Activated CD4-positive, alpha-beta T cell treated with anti-CD3 and anti-CD28 coated beads, Interleukin-2, Interleukin-4, amounts not matched to agents 100 ng/mL and 50 ng/mL, durations not matched to agents 16 hours and 8 hours (primary cell): Measurements from ENCODE around the gene KCNQ4.

Experiments
- DNase-seq: peaks from one replicate; pipeline ENCODE4 v3.0.0-alpha.2; 2020; ENCODE audit warnings: low spot score

The KCNQ4 gene

DNA sequence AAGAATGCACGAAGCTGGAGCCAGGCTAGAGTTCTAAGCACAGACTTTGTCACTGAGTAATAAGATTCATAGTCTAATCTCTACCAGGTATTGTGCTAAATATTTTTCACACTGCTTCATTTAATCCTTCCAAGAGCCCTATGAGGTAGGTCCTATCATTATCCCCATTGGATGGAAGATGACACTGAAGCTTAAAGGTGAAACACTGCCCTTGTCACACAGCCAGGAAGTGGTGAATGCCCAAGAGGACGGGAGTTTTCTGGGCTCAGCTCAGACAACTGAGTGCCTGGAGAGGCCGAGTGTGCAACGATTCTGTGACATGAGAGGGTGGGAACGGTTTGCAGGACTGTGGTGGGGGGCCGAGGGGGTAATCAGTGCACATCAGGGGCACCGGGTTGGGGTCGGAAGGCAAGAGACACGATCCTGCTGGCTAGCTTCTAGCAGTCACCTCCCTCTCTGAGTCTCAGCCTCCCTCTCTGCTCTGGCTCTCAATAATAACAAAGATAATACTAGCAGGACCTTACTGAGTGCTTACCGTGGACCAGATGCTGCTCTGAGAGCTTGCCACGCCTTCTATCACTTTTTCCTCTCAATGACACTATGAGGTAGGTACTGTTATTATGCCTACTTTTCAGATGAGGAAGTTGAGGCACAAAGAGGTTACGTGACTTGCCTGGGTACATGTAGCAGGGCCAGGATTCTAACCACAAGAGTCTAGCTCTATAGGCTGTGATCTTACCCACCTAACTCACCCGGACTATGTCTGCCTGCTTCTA, 12.4 kb downstream of the KCNQ4 start:
- no peak for DNase-seq

DNA sequence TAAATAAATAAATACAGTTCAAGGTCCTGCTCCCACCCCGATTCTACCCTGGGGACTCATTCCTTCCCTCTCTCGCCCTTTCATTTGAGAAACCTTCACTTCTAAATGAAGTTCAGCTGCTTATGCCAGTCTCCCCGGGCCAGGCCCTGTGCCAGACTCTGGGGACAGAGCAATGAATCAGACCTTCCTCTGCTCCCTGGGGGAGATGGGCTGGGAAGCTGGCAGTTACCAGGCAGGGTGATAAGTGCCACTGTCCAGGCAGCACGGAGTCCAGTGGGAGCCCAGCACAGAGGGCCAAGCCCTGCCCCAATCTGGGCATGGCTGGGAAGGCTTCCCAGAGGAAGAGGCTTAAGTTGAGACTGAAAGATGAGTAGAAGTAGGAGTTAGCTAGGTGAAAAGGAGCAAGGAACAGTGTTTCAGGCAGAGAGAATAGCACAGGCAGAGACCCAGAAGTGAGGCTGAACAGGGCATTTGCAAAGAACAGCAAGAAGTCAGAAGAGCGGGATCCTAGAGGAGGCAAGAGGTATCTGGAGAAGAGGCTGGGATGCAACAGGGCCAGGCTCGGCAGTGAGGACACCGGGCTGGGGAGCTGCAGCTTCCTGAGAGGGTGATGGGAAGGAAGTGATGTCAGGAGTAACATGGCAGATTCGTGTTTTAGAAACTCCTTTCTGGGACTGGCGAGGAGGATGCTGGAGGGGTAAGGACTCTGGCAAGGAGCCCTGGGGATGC, 13.5 kb downstream of the KCNQ4 start:
- DNase-seq, result no peak

DNA sequence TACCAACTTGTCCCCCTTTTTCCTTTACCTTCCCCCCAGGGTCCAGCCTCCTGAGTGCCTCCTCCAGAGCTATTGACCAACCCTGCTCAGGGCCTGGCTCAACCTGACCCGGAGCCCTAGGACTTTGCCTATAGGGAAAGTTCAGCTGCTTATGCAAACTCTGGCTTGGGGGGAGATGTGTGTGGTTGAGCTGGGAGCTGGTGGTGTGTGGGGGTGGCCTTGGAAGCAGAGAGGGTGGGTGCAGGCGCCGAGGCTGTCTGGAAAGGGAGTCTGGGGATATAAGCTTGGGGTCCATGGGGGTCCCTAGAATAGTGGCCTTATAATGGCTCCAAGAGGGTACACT, 14.1 kb downstream of the KCNQ4 start:
- no peak for DNase-seq

DNA sequence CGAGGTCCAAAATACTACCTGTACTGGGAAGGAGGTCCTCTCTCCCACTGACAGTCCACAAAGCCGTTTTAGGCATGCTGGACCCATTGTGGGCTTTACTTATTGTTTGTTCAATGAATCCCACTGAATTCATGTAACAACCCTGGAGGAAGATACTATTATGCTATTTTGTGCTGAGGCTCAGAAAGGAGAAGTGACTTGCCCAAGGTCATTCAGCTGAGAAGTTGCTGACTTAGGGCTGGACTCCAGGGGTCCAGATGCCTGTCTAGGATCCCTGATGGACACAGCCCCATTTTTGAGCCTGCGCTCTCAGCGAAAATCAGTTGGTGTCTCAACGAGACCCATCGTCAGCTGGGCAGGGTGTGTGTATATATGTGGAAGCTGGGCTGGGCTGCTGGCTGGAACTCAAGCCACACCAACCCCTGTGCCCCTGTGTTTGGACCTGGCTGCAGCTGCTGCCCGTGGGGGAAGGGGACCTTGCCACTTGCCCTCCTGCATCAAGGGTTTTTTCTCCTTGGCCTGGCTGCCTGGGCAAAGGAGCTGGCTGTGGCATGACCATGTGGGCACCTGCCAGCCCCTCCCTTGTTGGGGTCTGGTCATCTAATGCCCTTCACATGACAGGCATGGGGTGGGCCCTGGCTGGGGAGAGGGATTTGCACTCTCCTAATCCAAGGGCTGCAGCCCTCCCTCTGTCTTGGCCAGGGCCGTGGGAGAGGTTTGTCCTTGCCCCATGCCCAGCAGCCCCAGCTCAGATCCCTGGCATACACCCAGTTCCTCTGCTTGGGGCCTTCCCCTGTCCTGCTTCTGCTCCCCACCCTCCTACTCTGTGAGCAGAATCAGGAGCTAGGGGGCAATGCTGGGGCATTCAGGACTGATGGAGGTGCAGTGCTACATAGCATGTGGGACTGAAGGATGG, 15.0 kb downstream of the KCNQ4 start:
- DNase-seq, result no peak

DNA sequence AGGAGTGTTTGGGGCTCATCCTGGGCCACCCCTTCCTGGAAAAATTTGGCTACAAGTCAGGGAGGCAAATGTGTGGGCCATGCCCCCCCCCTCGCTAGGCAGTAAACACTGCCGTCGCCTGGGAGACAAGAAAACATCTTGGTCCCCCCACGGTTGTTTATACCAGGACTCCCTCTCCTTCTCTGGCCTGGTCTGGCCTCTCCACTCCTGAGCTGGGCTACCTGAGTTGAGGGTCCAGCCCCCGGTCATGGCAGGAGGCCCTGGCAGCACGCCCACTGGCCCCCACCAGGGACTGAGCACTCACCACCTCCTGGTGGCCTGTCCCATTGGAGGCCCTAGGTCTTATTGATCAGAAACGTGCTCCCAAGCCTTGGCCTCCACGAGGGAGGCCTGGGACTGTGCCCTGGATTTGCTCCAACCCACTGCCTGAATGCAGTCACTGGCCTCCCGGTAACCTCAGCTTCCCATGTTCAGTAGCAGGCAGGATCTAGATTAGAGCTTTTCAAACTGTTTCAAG, 15.8 kb downstream of the KCNQ4 start:
- no peak for DNase-seq

DNA sequence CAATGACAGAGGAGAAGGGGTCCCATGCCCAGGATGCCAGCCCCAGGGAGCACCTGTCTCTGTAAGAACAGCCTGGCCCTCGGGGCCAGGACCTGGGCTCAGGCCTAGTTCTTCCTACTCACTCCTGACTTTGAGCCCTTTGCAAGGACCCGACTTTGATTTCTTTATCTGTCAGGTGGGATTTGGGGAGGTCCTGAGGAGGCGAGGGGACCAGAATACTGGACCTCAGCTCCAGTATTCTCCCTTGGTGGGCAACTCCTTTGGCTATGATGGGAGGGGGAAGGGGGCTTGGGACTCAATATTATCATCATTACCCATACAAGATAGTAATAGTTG, 18.1 kb downstream of the KCNQ4 start:
- DNase-seq, result no peak

DNA sequence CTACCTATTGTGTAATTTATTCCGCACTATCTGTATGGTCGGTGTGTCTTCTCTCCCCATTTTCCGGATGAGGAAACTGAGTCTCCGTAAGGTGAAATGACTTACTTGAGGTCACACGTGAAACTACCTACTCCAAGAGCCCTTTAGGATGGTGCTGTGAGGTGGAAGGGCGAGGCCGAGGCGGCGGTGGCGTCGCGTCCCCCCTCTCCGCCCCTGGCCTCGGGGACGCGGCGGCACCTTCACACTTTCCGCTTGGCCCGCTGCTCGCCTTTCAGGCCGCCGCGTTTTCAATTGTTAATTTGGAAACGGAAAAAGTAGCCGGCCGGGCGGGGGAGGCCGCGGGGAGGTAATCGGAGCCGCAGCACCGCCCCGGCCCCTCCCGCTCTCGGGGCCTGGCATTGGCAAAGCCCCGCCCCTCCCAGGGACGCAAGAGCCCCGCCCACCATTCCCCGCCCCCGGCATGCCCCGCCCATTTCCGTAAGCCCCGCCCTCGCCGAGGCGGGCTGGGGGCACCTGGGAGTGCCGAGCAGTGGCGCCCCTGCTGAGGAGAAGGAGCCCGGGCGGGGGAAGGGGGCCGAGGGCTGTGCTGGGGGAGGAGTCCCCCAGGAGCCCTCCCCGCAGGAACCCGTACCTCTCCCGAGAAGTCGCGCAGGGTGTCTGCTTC, 18.6 kb downstream of the KCNQ4 start:
- DNase-seq, result peak; percentile 74

DNA sequence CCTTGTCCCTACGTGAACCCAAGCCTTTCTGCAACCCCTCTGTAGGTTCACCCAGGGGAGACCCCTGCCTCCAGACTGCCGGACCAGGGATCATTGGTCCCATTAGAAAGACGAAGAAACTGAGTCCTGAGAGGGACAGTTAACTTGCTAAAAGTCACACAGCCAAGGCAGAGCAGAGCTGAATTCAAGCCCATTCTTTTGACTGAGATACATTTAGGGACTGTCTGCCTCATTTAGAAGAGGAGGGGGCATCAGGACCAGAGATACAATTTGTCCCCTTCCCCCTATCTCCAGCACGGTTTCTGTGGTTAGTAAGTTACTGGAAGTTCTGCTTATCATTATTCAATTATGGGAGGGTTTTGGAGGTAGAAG, 19.1 kb downstream of the KCNQ4 start:
- DNase-seq, result no peak

DNA sequence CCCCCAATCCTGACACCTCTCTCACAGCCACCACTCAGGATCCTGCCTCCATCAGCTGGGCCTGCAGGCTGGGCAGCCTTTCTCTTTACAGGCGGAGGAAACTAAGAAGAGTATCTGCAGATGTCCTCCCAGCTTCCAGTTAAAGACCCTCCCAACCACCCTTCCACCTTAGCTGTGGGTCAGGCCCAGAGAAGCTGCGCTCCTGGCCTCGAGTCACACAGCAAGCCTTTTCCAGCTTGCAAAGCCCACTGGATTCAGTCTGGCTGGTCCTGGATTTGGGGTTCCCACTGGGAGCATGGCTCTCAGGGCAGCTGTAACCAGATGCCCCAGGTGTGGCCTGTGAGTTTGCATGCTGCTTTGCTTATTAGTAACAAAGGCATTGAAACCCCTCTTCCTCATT, 19.9 kb downstream of the KCNQ4 start:
- no peak for DNase-seq

DNA sequence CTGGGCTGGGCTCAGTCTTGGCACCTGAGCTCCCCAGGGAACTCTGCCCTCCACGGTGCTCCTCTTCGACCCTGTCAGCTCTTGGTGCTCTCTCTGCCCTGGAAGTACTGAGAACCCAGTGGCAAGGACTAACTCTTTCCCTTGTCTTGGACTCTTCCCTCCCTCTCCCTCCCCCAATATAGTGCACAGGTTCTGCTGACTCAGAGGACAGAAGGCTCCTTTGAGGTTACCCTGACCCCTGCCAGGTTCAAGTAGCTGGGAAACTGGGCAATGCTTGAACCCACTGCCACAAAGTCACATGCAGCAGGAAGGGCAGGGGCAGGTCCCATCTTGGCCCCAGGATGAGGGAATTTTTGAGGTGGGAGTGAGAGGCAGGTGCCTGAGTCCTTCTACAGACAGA, 20.3 kb downstream of the KCNQ4 start:
- no peak for DNase-seq

DNA sequence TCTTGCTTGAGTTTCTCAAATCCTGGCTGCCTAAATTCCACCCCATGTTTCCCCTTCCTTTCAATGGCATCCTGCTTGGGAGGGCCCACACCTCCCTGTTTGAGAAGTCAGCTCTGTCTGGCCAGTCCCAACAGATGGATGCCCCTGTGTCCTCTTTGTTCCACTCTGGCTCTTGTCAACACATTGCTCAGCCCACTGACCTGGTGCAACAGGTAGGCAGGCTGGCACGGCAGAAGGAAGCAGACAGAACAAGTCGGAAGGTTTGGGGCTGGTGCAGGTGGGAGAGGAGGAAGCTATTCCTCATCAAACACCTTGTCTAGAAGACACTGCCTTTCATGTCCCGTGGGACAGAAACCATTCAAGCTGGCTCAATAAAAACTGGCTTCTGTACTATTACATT, 22.7 kb downstream of the KCNQ4 start:
- no peak for DNase-seq

DNA sequence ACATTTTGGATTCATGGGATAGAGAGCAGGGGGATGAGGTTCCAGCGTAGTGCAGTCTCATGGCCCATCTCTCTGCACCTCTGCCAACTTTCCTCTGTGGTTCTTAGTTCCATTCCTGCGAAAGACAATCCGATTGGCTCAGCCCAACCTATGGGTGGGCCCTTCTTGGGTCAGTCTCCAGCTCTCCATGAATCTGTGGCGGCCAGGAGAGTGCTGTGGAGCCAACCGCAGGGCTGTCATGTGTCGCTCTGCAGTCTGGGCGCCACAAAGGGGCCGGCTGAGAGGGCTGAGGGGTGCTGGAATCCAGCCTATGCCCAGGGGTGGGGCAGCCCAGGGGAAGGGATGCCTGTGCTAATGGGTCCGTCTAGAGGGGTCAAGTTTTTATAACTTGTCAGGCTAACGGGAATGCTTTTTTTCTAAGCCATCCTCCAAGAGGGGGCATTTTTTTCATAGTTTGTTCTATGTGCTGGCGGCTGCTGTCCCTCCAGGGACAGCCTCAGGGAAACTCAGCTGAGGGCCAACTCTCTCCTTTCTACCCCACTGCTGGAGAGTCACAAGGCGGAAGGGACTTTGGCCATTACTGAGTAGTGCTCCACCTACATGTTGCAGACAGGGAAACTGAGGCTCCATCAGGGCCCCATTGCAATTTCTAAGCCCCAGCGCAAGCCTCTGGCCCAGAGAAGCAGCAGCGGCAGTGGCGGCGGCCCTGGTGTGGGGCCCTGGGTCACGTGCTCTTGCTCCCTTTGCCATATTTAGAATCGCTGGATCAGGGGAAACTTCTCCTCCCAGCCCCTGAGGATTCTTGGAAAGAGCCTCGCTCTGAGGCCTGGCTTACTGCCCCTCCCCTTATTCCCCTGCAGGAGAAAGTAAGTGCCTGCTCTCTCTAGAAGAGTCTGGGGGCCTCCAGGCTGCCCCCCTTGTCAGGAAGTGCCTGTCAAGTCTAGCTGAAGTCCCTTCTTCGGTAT, 23.4 kb downstream of the KCNQ4 start:
- DNase-seq, result no peak

DNA sequence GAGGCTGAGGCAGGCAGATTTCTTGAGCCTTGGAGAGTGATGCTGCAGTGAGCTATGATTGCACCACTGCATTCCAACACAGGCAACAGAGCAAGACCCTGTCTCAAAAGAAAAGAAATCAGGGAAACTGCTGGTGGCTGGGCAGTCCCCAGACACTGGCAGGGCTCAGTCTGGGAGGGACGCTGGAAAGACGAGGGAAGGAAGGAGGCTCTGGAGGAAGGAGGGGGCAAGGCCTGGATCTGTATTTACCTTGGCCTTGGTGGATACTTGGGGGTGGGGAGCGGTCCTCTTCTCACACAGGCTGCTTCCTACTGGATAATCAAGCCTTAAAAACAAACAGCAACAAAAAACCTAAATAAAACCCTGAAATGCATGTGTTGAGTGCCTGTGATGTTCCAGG, 24.4 kb downstream of the KCNQ4 start:
- no peak for DNase-seq

DNA sequence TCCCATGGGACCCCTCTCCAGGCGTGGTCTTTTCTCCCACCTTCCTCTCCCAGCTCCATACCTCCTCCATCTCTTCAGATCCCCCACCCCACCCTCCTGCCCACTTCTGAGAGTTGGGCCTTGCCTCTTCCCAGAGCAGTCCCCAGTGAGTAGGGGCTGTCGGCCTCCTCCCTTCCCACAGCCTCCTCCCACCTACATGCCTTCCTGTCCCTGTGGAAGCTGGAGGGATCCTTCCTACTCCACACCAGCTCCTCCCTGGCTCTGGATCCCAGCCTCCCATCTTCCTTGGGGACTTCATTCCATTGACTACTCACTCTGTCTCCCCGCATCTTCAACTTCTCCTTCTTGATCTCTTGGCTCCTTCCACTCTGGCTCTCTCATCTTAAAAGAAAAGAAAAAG, 24.9 kb downstream of the KCNQ4 start:
- DNase-seq, result no peak

DNA sequence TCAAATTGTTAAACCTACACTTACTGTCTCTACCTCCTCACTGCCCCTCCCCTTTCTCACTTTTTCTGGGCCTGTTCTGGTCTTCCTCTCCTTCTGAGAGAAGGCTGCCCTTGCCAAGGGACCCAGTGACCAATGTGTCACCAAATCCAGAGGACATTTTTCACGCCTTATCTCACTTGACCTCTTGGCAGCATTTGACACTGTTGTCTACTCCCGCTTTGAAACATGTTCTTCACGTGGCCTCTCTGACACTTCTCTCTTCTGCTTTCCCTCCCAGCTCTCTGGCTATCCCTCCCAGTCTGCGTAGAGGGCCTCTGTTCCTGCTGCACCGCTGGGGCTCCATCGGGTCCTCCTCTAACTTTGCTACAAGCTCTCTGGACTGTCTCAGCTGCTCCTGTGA, 25.3 kb downstream of the KCNQ4 start:
- no peak for DNase-seq

DNA sequence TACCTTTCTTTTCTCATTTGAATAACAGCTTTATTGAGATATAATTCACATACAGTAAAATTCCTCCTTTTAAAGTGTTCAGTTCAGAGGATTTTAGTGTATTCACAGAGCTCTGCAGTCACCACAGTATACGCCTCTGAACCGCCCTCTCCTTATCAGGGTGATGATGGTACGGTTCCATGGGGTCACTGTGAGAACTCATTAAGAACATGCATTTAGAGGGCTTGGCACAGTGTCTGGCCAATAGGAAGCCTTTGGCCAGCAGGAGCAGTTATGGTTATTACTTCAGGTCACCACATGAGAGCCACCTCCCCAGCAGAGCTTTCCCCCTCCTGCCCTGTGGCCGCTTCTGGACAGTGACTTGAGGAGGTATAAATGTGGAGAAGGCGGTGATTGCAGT, 27.3 kb downstream of the KCNQ4 start:
- DNase-seq, result no peak

DNA sequence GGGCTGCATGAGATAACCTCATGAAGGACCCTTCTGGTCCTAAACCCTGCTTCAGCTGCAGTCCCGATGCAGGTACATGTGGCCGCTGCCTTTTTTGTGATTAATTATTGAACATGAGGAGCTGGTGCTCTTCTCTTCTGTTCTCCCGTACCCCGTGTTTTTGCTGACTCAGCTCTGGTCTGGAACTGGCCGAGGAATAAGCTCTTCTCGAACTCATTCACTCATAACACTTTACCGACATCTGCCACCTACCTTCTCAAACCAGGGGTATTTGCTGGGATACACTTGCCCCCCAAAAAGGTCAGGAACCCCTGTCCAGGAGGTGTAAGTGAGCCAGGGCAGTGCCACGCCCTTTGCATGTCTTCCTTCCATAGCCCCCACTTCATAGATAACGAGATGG, 31.8 kb downstream of the KCNQ4 start:
- no peak for DNase-seq

DNA sequence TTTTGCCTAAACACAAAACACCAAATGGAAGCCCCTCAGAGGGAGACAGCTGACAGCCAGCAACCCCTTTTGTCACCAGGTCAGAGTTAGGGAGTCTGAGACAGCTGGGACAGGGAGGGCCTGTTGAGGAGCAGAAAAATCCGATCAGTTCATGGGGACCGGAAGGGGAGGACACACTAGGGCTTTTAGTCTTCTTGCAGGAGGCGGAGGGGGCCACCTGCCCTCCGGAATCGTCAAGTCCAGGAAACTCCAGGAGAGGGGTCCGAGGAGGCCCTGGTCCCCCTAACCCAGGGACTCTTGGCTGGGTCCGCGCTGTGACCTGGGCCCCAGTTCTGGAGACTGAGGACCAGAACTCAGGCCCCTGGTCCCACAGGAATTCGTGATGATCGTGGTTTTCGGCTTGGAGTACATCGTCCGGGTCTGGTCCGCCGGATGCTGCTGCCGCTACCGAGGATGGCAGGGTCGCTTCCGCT, 34.2 kb downstream of the KCNQ4 start:
- no peak for DNase-seq

DNA sequence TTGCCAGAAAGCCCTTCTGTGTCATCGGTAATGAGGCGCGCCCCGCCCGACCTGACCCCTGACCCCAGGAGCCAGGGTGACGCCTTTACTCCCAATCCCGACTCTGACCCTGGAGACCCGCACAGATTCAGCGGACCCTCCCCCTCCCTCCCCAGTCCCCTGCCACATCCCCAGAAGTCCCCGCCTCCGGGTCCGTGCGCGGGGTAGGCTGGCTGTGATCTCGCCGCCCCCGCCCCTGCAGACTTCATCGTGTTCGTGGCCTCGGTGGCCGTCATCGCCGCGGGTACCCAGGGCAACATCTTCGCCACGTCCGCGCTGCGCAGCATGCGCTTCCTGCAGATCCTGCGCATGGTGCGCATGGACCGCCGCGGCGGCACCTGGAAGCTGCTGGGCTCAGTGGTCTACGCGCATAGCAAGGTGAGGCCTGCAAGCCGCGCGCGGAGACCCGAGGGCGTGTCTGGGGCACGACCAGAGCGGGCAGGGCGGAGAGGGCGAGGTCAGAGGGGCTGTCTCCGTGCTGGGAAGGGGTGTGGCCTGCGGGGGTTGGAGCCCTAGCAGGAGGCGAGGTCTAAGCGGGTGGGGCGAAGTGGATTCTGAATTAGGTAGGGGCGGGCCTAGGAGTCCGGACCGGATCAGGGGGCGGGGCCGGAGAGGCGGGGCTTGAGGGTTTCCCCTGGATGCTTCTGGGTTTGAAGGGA, 34.8 kb downstream of the KCNQ4 start:
- peak; percentile 82 for DNase-seq

DNA sequence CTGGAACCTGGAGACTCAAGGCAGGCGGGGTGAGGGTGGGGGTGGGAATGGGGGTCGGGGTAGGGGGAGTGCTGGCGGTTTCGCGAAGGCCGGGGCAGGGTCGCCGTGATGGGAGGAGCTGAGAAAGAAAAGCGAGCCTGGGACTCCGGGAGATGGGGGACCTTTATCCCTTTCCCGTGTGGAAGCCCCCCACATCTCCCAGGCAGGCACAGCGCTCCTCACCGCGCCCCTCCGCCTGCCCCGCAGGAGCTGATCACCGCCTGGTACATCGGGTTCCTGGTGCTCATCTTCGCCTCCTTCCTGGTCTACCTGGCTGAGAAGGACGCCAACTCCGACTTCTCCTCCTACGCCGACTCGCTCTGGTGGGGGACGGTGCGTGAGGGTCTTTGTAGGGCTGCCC, 35.5 kb downstream of the KCNQ4 start:
- DNase-seq, result no peak
